Breast epithelium (tissue), 4 donors: Measurements from ENCODE around the gene GUCD1. TPM values are rescaled to one million over a fixed set of nuclear protein-coding genes. Genes with fewer than 3 reads are reported as not detected.

Experiments
- DNase-seq, 2 donors: peaks; one replicate each; pipeline ENCODE4 v3.0.0-alpha.2; 2019; ENCODE audit warnings: low spot score in 2 of 2
- H3K27ac ChIP-seq, 2 donors: fragments of 200-600 bp; sonication (generic) in 1 of 2; one replicate each; pipeline ENCODE4 v1.5.1; 2016 to 2019; ENCODE audit warnings: mild to moderate bottlenecking in 1 of 2
- H3K27me3 ChIP-seq, 2 donors: fragments of 200-600 bp; sonication (generic) in 1 of 2; one replicate each; pipeline versions ENCODE4 v1.5.1 to v1.6.0; 2017 to 2019; ENCODE audit warnings: control low read depth in 1 of 2, mild to moderate bottlenecking in 1 of 2
- H3K36me3 ChIP-seq: fragments of 200-600 bp; one replicate; pipeline ENCODE4 v1.5.1; 2019
- H3K4me1 ChIP-seq, 2 donors: fragments of 200-600 bp; sonication (generic); one replicate each; pipeline ENCODE4 v1.5.1; 2016 to 2019; ENCODE audit warnings: control low read depth in 1 of 2
- H3K4me3 ChIP-seq, 3 donors: fragments of 200-600 bp; sonication (generic); 1 replicate in 2 of 3; 2 replicates in 1 of 3; pipeline ENCODE4 v1.5.1; 2016 to 2019; ENCODE audit warnings: mild to moderate bottlenecking in 3 of 3, moderate library complexity in 2 of 3
- H3K9me3 ChIP-seq, 2 donors: fragments of 200-600 bp; sonication (generic) in 1 of 2; one replicate each; pipeline ENCODE4 v1.5.1; 2016 to 2019; ENCODE audit warnings: control low read depth in 1 of 2
- POLR2A ChIP-seq: fragments of 450-650 bp; IDR thresholded peaks from one replicate; pipeline ENCODE4 v1.6.1; 2016; ENCODE audit warnings: antibody characterized with exemption, mild to moderate bottlenecking, moderate library complexity
- POLR2AphosphoS5 ChIP-seq, 3 donors: sonication (generic); formaldehyde crosslinking; IDR thresholded peaks; one replicate each; pipeline ENCODE4 v1.6.1; 2017; ENCODE audit warnings: antibody characterized with exemption in 3 of 3
- intact Hi-C: fragments of 100-400 bp; cut with DNase I; formaldehyde crosslinking; loops from one replicate; pipeline ENCODE4 v1.15.1; 2023; ENCODE audit warnings: low total_unique reads
- total RNA-seq, 3 donors: library from RNA; depleted of rRNA; stranded (reverse); fragments of >200 nt; gene quantifications; one replicate each; pipeline ENCODE4 v1.1.0, GENCODE V29; 2016
- TF ChIP-seq, protein P1 (sequence below), 3 donors: fragments of 450-650 bp; IDR thresholded peaks; one replicate each; pipeline ENCODE4 v1.5.1; 2016 to 2017; ENCODE audit warnings: antibody characterized with exemption in 3 of 3, mild to moderate bottlenecking in 3 of 3, moderate library complexity in 3 of 3

The GUCD1 gene
- total RNA-seq, 3 donors from 2014 or later, result 89.6 to 177 (median 91.4) TPM

DNA sequence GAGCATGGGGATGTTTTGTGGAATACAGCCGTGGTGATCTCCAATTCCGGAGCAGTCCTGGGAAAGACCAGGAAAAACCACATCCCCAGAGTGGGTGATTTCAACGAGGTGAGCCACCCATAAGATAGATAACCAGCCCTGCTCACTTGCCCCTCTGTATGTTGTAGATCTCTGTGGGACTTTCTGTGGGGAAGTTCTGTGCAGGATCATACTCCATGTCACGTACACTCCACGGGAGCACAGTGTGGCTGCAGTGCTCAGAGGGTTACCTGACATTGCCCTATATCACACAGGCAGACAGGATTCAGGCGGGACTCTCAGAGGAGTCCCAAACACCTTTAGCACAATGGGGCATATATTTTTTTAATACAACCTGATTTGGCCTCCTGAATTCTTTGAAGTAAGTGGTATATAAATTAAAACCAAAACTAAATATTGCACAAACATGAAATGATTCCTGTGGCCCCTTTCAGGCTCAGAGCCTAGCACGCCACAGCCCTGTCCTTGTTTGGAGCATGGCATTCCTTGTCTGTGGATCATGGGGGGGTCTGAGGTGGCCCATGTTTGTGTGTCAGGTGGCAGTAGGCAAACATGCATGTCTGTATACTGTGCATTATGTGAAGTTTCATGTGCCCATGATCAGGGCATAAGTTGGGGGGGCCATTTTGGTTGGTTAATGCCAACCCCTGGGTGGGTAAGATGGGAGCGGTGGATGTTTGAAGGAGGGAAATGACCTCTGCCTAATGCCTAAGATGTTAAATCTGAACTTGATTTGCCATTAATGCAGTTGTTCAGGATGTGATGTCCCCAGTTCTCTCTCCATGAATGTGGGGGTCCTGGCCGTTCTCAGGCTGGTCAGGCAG is 41.3 kb downstream of the GUCD1 start:
- H3K4me3 ChIP-seq, result no peak overlapping the region
- H3K4me1 ChIP-seq, result no peaks in the 10 kb centered on the region
- intact Hi-C loops, result loop anchor here (10.0 kb wide), 1 partner anchor 459 kb away; no protein-coding TSS in a partner anchor
- no peaks in the 10 kb centered on the region for H3K9me3 ChIP-seq
- H3K27me3 ChIP-seq, result no peaks in the 10 kb centered on the region
- no peak for DNase-seq
- TF ChIP-seq, protein P1, sequence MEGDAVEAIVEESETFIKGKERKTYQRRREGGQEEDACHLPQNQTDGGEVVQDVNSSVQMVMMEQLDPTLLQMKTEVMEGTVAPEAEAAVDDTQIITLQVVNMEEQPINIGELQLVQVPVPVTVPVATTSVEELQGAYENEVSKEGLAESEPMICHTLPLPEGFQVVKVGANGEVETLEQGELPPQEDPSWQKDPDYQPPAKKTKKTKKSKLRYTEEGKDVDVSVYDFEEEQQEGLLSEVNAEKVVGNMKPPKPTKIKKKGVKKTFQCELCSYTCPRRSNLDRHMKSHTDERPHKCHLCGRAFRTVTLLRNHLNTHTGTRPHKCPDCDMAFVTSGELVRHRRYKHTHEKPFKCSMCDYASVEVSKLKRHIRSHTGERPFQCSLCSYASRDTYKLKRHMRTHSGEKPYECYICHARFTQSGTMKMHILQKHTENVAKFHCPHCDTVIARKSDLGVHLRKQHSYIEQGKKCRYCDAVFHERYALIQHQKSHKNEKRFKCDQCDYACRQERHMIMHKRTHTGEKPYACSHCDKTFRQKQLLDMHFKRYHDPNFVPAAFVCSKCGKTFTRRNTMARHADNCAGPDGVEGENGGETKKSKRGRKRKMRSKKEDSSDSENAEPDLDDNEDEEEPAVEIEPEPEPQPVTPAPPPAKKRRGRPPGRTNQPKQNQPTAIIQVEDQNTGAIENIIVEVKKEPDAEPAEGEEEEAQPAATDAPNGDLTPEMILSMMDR (IDR thresholded peaks at IDR 0.05), result no peak
- no peak for TF ChIP-seq POLR2AphosphoS5 (IDR thresholded peaks at IDR 0.05)
- no peak for TF ChIP-seq POLR2A
- H3K36me3 ChIP-seq, result no peaks in the 10 kb centered on the region
- H3K27ac ChIP-seq, result no peak overlapping the region

DNA sequence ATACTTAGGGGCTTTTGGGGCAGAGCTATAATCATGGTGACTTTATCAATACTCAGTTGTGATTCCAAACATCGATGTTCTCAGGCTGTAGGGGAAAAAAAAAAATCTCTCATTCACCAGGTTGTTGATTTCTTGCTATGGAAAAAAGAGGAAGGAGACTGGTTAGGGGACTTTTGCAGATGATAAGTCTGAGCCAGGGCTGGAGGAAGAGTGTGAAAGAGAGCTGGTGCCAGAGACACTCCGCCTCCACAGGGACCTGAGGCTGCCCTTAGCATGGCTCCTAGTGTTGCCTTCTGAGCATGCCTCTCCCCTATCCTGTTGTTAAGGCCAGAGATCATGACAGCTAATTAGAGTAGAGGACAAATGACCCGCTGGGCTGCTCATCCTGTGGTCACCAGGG is 42.9 kb downstream of the GUCD1 start:
- DNase-seq, result no peak
- intact Hi-C loops, result loop anchor here (10.0 kb wide), 1 partner anchor 457 kb away; no protein-coding TSS in a partner anchor
- TF ChIP-seq POLR2A, result no peak
- TF ChIP-seq, protein P1 (IDR thresholded peaks at IDR 0.05), result no peak
- TF ChIP-seq POLR2AphosphoS5 (IDR thresholded peaks at IDR 0.05), result no peak
- Histone ChIP-seq H3K4me3 (no peak overlapping the region), H3K9me3 (no peaks in the 10 kb centered on the region), H3K27me3 (no peaks in the 10 kb centered on the region), H3K4me1 (no peaks in the 10 kb centered on the region), H3K36me3 (no peaks in the 10 kb centered on the region), H3K27ac (no peak overlapping the region)

DNA sequence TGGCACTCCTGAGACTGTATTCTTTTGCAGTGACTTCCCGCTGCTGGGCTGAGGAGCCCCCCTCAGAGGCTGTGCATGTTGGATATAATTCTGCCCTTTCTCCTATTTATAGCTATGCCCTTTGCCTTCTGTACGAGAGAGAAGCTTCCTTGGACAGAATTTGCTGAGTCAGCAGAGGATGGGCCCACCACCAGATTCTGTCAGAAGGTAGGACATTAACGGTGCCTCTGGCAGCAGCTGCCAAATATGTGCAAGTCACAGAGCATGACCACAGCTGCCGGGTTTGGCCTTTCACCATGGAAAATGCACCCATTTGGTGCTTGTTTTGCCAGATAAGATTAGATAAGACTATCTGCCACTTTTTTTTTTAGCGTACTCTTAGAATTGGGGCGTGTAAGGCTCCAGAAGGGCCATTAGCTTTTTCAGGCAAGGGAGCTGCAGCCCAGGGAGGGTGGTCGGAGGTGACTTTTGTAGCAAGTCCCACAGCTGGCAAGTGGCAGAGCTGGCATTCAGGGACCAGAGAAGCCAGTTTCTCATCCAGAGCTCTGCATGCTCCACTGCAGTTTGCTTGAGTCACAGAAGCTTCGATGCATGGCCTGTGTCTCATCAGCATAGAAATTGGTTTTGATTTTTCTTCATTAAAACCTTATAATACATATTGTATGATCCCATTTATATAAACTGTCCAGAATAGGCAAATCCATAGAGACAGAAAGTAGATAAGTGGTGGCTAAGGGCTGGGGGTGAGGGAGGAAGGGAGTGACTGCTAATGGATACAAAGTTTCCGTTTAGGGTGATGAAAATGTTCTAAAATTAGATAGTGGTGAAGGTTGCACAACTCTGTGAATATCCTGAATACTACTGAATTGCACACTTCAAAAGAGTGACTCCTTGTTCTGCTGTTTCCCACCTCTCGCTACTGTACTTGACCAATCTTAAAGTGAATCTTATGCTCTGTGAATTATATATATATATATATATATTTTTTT is 44.0 kb downstream of the GUCD1 start:
- Histone ChIP-seq H3K4me1 (no peaks in the 10 kb centered on the region), H3K36me3 (no peaks in the 10 kb centered on the region), H3K27ac (no peak overlapping the region), H3K4me3 (no peak overlapping the region), H3K9me3 (no peaks in the 10 kb centered on the region), H3K27me3 (no peaks in the 10 kb centered on the region)
- intact Hi-C loops, result loop anchor here (10.0 kb wide), 1 partner anchor 456 kb away; no protein-coding TSS in a partner anchor
- TF ChIP-seq POLR2AphosphoS5 (IDR thresholded peaks at IDR 0.05) (no peak), POLR2A (no peak)
- TF ChIP-seq, protein P1 (IDR thresholded peaks at IDR 0.05), result no peak
- no peak for DNase-seq

DNA sequence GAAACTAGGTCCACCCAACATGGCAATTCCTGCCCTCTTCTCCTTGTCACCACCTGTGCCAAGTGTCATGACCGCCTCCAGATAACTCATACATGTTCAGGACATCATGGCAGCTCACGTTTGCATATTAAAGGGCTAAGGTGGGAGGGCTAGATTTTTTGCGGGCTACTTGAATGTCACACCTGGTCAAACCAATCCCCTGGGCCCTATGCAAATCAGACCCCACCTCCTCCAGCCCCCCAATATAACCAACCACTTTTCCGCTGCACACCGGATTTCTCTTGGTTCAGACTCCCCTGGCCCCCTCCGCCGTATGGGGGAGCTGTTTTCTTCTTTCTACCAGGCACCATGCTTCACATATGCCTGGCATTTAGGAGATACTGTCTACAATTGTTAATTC is 47.2 kb downstream of the GUCD1 start:
- no peaks in the 10 kb centered on the region for H3K36me3 ChIP-seq
- H3K27me3 ChIP-seq, result no peaks in the 10 kb centered on the region
- H3K4me3 ChIP-seq, result no peak overlapping the region
- TF ChIP-seq, protein P1 (IDR thresholded peaks at IDR 0.05), result no peak
- no peak for TF ChIP-seq POLR2A
- TF ChIP-seq POLR2AphosphoS5 (IDR thresholded peaks at IDR 0.05), result no peak
- no peak for DNase-seq
- no peaks in the 10 kb centered on the region for H3K9me3 ChIP-seq
- H3K27ac ChIP-seq, result no peak overlapping the region
- intact Hi-C loops, result loop anchor here (2.0 kb wide), 1 partner anchor 35 kb away; no protein-coding TSS in a partner anchor
- H3K4me1 ChIP-seq, result no peaks in the 10 kb centered on the region
